Vagina (tissue), 2 donors: Measurements from ENCODE around the gene NCOR1.

Experiments
- POLR2A ChIP-seq, 2 donors: fragments of 450-650 bp; IDR thresholded peaks; one replicate each; pipeline ENCODE4 v1.6.1; 2017; ENCODE audit warnings: antibody characterized with exemption in 2 of 2, mild to moderate bottlenecking in 2 of 2, moderate library complexity in 2 of 2
- POLR2AphosphoS5 ChIP-seq, 2 donors: sonication (generic); formaldehyde crosslinking; IDR thresholded peaks; one replicate each; pipeline ENCODE4 v1.9.0; 2017; ENCODE audit warnings: antibody characterized with exemption in 2 of 2, mild to moderate bottlenecking in 2 of 2, low read depth in 1 of 2; ENCODE audit not compliant: insufficient read depth in 1 of 2
- TF ChIP-seq, protein P1 (sequence below), 3 experiments: fragments of 450-650 bp in 2 of 3; fragments of 200-600 bp in 1 of 3; sonication (generic) in 1 of 3; IDR thresholded peaks; one replicate each; pipeline ENCODE4 v1.5.1; 2017 to 2019; ENCODE audit warnings: antibody characterized with exemption in 3 of 3, mild to moderate bottlenecking in 2 of 3, moderate library complexity in 2 of 3

DNA sequence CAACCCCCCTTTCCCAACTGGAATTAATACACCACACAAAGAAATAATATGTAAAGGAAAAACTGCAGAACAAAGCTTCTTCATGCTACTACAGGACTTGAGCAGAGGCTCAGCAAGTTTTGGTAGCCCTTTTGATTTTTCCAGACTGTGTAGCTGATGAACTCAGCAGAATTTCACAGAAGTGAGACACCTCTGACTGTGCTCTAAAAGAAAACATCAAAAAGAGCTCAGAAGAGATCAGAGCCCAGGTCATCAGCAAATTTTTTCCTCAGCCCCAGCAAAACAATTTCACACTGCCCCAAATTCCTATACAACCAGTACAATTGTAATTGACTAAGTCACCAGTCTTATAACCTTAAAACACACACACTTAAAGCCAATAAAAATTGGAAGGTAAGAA lies 177.7 kb downstream of the NCOR1 start:
- TF ChIP-seq, protein P1, sequence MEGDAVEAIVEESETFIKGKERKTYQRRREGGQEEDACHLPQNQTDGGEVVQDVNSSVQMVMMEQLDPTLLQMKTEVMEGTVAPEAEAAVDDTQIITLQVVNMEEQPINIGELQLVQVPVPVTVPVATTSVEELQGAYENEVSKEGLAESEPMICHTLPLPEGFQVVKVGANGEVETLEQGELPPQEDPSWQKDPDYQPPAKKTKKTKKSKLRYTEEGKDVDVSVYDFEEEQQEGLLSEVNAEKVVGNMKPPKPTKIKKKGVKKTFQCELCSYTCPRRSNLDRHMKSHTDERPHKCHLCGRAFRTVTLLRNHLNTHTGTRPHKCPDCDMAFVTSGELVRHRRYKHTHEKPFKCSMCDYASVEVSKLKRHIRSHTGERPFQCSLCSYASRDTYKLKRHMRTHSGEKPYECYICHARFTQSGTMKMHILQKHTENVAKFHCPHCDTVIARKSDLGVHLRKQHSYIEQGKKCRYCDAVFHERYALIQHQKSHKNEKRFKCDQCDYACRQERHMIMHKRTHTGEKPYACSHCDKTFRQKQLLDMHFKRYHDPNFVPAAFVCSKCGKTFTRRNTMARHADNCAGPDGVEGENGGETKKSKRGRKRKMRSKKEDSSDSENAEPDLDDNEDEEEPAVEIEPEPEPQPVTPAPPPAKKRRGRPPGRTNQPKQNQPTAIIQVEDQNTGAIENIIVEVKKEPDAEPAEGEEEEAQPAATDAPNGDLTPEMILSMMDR (IDR thresholded peaks at IDR 0.05), result no peak
- no peak for TF ChIP-seq POLR2A (IDR thresholded peaks at IDR 0.05)
- TF ChIP-seq POLR2AphosphoS5 (IDR thresholded peaks at IDR 0.05; ENCODE audit: insufficient read depth in 1 of 2, low read depth in 1 of 2), result no peak
